Stomach (tissue), 4 donors: ENCODE data around the gene CHD5.

Source experiments
- CTCF ChIP-seq, 7 experiments: fragments of 450-650 bp in 4 of 7; fragments of 200-600 bp in 3 of 7; sonication (generic) in 3 of 7; IDR thresholded peaks; one replicate each; pipeline ENCODE4 v1.5.1; 2016 to 2019; ENCODE audit warnings: antibody characterized with exemption in 7 of 7, control low read depth in 2 of 7, mild to moderate bottlenecking in 1 of 7
- EP300 ChIP-seq: sonication (generic); formaldehyde crosslinking; IDR thresholded peaks from one replicate; pipeline ENCODE4 v1.6.1; 2017; ENCODE audit warnings: antibody characterized with exemption
- POLR2A ChIP-seq, 4 donors: fragments of 450-650 bp; IDR thresholded peaks; one replicate each; pipeline ENCODE4 v1.6.1; 2016; ENCODE audit warnings: antibody characterized with exemption in 4 of 4, control low read depth in 2 of 4, mild to moderate bottlenecking in 1 of 4, moderate library complexity in 1 of 4
- POLR2AphosphoS5 ChIP-seq, 3 donors: sonication (generic); formaldehyde crosslinking; IDR thresholded peaks; one replicate each; pipeline ENCODE4 v1.6.1; 2016; ENCODE audit warnings: antibody characterized with exemption in 3 of 3

GRCh38 chr1:6223617-6224016, 43.5 kb upstream of the CHD5 start:
- no peak for TF ChIP-seq CTCF (IDR thresholded peaks at IDR 0.05)
- TF ChIP-seq EP300: no peak
- no peak for TF ChIP-seq POLR2AphosphoS5 (IDR thresholded peaks at IDR 0.05)
- TF ChIP-seq POLR2A (IDR thresholded peaks at IDR 0.05): no peak
